ENCODE measurements around the gene REEP1. TPM values are rescaled to one million over a fixed set of nuclear protein-coding genes. Genes with fewer than 3 reads are reported as not detected.

REEP1 gene
- total RNA-seq, 4 donors from 2014 or later: 0.34 to 5.2 (median 2.4) TPM

- TF ChIP-seq, protein P1, sequence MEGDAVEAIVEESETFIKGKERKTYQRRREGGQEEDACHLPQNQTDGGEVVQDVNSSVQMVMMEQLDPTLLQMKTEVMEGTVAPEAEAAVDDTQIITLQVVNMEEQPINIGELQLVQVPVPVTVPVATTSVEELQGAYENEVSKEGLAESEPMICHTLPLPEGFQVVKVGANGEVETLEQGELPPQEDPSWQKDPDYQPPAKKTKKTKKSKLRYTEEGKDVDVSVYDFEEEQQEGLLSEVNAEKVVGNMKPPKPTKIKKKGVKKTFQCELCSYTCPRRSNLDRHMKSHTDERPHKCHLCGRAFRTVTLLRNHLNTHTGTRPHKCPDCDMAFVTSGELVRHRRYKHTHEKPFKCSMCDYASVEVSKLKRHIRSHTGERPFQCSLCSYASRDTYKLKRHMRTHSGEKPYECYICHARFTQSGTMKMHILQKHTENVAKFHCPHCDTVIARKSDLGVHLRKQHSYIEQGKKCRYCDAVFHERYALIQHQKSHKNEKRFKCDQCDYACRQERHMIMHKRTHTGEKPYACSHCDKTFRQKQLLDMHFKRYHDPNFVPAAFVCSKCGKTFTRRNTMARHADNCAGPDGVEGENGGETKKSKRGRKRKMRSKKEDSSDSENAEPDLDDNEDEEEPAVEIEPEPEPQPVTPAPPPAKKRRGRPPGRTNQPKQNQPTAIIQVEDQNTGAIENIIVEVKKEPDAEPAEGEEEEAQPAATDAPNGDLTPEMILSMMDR (IDR thresholded peaks at IDR 0.05): peak; percentile 19 to 36
- no peak for TF ChIP-seq POLR2A (IDR thresholded peaks at IDR 0.05)
- no peak for TF ChIP-seq POLR2AphosphoS5 (IDR thresholded peaks at IDR 0.05)
- no peak for TF ChIP-seq EP300 (IDR thresholded peaks at IDR 0.05)
- H3K27ac ChIP-seq: no peak overlapping the region
- no peak overlapping the region for H3K4me3 ChIP-seq
- H3K9me3 ChIP-seq: no peaks in the 10 kb centered on the region
- 19% methylated on average over 4 of the region's 4 CpGs for WGBS
- H3K27me3 ChIP-seq: peaks cover 1% of the 10 kb centered on the region
- peaks cover 6% of the 10 kb centered on the region for H3K4me1 ChIP-seq
- no peaks in the 10 kb centered on the region for H3K36me3 ChIP-seq
- no peak for DNase-seq (ENCODE audit: low spot score in 2 of 2)
These were observed 35.4 kb upstream of the REEP1 start for GRCh38 chr2:86372641-86373502.

DNA sequence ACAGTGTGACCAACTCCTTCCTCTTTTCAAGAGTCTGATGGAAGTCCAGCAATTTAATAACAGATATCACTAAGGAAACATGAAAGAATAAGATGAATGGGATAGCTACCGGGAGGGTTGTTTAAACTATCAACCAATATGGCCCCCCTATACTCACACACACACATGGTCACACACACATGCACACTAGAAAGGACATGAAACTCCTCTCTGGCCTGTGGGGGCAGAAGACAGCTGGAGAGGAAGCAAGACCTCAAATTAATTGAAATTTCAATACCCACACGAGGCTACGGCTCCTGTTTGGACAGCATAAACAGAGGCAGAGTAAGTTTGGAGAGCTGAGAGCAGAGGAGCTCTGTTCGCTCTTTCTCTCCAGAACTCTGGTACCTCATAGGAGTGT is 34.7 kb upstream of the REEP1 start:
- no peak for DNase-seq (ENCODE audit: low spot score in 2 of 2)
- no peaks in the 10 kb centered on the region for H3K36me3 ChIP-seq
- WGBS: 74% methylated on average over 4 of the region's 4 CpGs
- H3K27ac ChIP-seq: no peak overlapping the region
- TF ChIP-seq POLR2AphosphoS5 (IDR thresholded peaks at IDR 0.05) (no peak), EP300 (IDR thresholded peaks at IDR 0.05) (no peak), POLR2A (IDR thresholded peaks at IDR 0.05) (no peak)
- TF ChIP-seq, protein P1 (IDR thresholded peaks at IDR 0.05): no peak
- peaks cover 6% of the 10 kb centered on the region for H3K4me1 ChIP-seq
- H3K27me3 ChIP-seq: no peaks in the 10 kb centered on the region
- H3K9me3 ChIP-seq: no peaks in the 10 kb centered on the region
- H3K4me3 ChIP-seq: no peak overlapping the region

- TF ChIP-seq, protein P1 (IDR thresholded peaks at IDR 0.05): no peak
- TF ChIP-seq POLR2AphosphoS5 (IDR thresholded peaks at IDR 0.05) (no peak), EP300 (IDR thresholded peaks at IDR 0.05) (no peak), POLR2A (IDR thresholded peaks at IDR 0.05) (no peak)
- no peak for DNase-seq (ENCODE audit: low spot score in 2 of 2)
- no peak overlapping the region for H3K4me3 ChIP-seq
- H3K4me1 ChIP-seq: peaks cover 6% of the 10 kb centered on the region
- H3K27me3 ChIP-seq: no peaks in the 10 kb centered on the region
- H3K27ac ChIP-seq: no peak overlapping the region
- H3K36me3 ChIP-seq: no peaks in the 10 kb centered on the region
- WGBS: 54% methylated on average over 4 of the region's 4 CpGs
- H3K9me3 ChIP-seq: no peaks in the 10 kb centered on the region
These were observed 34.1 kb upstream of the REEP1 start for GRCh38 chr2:86371527-86371926.

GRCh38 chr2:86370579-86370978 is 33.2 kb upstream of the REEP1 start:
- no peaks in the 10 kb centered on the region for H3K9me3 ChIP-seq
- no peak overlapping the region for H3K27ac ChIP-seq
- no peaks in the 10 kb centered on the region for H3K36me3 ChIP-seq
- TF ChIP-seq, protein P1 (IDR thresholded peaks at IDR 0.05): no peak
- no peak for TF ChIP-seq POLR2A (IDR thresholded peaks at IDR 0.05)
- TF ChIP-seq POLR2AphosphoS5 (IDR thresholded peaks at IDR 0.05): no peak
- no peak for TF ChIP-seq EP300 (IDR thresholded peaks at IDR 0.05)
- H3K4me1 ChIP-seq: peaks cover 6% of the 10 kb centered on the region
- H3K4me3 ChIP-seq: no peak overlapping the region
- 95% methylated on average over 3 of the region's 3 CpGs for WGBS
- H3K27me3 ChIP-seq: no peaks in the 10 kb centered on the region
- DNase-seq (ENCODE audit: low spot score in 2 of 2): no peak

DNA sequence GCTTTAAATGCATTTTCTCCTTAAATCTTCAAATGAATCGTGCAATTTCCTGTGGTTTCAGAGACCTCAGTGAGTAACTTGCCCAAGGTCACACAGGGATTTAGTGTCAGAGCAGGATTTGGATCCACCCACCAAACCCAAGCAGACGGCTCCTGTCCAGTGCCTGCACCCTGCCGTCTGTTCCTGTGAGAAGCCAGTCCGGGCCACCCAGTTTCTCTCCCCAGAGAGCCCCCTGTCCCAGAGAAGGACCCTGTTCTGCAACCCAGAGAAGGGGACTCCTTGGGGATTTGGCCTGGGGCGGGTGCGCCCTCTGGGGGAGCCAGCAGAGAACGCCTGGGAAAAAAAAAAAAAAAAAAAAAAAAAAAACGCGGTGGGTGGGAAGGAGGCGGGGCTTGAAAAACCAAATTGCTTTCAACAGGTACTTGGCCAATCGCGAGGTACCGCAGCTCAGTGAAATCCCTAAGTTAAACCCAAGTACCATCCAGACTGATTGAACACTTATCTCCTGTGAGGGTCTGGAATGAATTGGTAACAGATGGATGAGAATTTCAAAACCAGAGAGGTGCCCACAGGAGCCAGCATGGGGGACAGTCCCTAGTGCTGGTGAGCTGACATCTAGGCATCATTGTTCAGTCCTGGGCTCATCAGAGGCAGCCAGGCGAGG is 30.9 kb upstream of the REEP1 start:
- H3K27me3 ChIP-seq: no peaks in the 10 kb centered on the region
- WGBS: 7% methylated on average over 14 of the region's 14 CpGs
- no peak for DNase-seq (ENCODE audit: low spot score in 2 of 2)
- no peak overlapping the region for H3K4me3 ChIP-seq
- TF ChIP-seq EP300 (IDR thresholded peaks at IDR 0.05) (no peak), POLR2AphosphoS5 (IDR thresholded peaks at IDR 0.05) (no peak), POLR2A (IDR thresholded peaks at IDR 0.05) (no peak)
- TF ChIP-seq, protein P1 (IDR thresholded peaks at IDR 0.05): peak in 1 of 2 donors; percentile 23
- H3K36me3 ChIP-seq: no peaks in the 10 kb centered on the region
- H3K27ac ChIP-seq: no peak overlapping the region
- peaks cover 6% of the 10 kb centered on the region for H3K4me1 ChIP-seq
- H3K9me3 ChIP-seq: no peaks in the 10 kb centered on the region

Measured in suprapubic skin (tissue), 4 donors.